Measurements from ENCODE around the gene SEC63. TPM values are rescaled to one million over a fixed set of nuclear protein-coding genes. Genes with fewer than 3 reads are reported as not detected.
"Not testable (repeated sequence)": the region's sequence is repeated elsewhere in the genome, so short reads cannot be mapped to it uniquely, and the experiment has no call there.

SEC63 gene
- total RNA-seq, 1 donor from 2014 or later = 89.9 TPM

DNA sequence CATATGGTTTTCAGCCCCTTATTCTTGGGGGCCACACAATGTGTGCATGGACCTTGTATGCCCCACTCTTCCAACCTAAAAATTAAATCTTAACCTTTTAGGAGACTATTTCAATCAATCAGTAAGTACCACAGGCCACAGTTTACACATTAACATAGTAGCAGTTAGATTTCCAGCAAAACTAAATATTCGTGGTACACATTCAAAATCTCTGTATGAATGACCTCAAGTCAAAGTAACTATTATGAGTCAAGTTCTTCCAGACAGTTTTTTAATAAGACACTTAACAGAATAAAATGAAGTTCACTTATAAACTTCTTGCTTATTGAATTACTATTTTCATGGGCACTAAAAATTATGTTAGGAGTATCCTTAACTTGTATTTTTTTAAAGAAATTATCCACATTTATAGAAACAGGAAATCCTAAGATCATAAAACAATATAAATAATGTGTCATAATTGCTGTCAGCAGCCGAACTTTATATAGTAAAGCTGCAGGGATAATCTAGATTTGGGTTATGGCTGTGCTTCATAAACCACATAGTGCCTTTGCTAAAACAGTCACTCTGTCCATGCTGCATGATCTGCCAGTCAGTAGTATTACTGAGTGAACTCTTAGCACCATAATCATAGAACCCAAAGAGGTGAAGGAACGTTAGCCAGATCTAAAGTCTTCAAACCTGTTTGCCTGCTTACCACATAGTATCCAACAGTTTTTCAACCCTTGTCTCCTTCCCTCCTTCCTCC lies 21.7 kb downstream of the SEC63 start:
- intact Hi-C loops (cut with micrococcal nuclease) = no loop called here

DNA sequence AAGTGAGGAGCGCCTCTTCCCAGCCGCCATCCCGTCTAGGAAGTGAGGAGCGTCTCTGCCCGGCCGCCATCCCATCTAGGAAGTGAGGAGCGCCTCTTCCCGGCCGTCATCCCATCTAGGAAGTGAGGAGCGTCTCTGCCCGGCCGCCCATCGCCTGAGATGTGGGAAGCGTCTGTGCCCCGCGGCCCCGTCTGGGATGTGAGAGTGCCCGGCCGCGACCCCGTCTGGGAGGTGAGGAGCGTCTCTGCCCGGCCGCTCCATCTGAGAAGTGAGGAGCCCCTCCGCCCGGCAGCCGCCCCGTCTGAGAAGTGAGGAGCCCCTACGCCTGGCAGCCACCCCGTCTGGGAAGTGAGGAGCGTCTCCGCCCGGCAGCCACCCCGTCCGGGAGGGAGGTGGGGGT lies 23.8 kb downstream of the SEC63 start:
- intact Hi-C loops (cut with micrococcal nuclease) = not testable (repeated sequence)

DNA sequence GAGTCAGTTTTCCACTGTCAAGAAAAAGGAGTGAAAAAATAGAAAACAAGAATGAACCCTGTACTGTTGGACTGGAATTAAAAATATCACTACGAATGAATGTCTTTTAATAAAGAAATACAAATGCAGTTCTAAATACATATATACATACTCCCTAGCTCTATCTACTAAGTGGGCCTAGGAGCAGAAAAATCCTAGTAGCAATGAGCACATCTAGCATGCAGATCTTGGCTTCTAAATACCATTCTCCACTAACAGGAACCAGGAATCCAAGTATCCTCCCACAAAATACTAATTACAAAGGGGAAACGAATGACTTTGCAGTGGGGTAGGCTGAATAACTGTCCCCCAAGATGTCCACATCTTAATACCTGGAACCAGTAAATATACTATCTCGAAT lies 25.4 kb downstream of the SEC63 start:
- intact Hi-C loops (cut with micrococcal nuclease) = no loop called here

DNA sequence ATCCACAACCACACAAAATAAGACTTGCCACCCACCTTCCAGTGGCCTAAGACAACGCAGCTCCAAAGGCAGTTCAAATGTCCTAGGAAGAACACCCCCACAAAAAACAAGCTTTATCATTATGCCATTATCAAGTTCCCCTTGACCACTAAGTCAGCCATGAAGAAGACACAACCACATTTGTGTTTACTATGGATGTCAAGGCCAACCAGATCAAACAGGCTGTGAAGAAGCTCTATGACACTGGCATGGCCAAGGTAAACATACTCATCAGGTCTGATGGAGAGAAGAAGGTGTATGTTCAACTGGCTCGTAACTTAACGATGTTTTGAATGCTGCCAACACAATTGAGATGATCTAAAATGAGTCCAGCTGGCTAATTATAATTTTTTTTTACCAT lies 26.1 kb downstream of the SEC63 start:
- intact Hi-C loops (cut with micrococcal nuclease) = no loop called here

DNA sequence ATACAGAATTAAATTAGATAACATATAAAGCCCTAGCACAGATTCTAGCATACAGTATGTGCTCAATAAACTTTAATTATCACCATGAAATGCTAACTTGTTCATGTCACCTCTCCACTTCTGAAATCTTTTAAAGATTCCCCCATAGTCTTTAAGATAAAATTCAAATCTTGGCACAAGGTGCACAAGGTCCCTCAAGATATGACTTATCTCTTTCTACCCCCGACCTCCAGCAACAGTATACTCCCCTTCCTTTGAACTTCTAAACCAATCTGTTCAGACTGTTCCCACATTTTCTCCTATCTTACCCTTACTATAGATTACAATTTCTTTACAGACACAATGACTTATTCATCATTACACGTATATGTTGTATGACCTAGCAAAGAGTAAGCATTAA lies 29.0 kb downstream of the SEC63 start:
- intact Hi-C loops (cut with micrococcal nuclease) = no loop called here

DNA sequence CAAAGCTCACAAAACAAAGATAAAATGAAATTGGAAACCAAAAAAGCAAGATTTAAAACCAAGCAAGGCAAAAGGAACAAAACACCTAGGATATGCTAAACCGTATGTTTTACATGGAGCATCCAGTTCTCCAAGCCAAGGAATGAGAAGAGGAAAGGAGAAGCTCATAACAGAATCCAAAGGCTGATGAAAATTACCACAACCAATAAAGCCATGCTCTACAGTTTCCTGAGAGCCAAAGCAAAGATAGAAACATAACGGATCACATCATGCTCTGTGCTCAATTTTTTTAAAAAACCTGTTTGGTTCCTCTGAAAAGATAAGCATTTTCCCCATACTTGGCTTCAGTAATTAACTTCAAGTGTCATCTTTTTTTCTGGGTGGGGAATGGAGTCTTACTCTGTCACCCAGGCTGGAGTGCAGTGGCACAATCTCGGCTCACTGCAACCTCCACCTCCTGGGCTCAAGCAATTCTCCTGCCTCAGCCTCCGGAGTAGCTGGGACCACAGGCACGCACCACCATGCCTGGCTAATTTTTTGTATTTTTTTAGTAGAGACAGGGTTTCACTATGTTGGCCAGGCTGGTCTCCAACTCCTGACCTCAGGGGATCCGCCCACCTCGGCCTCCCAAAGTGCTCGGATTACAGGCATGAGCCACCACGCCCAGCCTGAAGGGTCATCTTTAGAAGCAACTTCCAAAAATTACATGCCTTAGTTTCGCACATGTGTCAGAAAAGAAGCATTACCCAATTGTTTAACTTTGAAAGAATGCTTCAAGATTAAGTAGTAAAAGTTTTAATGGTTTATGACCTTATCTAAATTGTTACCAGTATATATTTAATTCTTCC lies 31.1 kb downstream of the SEC63 start:
- intact Hi-C loops (cut with micrococcal nuclease) = not testable (repeated sequence)

DNA sequence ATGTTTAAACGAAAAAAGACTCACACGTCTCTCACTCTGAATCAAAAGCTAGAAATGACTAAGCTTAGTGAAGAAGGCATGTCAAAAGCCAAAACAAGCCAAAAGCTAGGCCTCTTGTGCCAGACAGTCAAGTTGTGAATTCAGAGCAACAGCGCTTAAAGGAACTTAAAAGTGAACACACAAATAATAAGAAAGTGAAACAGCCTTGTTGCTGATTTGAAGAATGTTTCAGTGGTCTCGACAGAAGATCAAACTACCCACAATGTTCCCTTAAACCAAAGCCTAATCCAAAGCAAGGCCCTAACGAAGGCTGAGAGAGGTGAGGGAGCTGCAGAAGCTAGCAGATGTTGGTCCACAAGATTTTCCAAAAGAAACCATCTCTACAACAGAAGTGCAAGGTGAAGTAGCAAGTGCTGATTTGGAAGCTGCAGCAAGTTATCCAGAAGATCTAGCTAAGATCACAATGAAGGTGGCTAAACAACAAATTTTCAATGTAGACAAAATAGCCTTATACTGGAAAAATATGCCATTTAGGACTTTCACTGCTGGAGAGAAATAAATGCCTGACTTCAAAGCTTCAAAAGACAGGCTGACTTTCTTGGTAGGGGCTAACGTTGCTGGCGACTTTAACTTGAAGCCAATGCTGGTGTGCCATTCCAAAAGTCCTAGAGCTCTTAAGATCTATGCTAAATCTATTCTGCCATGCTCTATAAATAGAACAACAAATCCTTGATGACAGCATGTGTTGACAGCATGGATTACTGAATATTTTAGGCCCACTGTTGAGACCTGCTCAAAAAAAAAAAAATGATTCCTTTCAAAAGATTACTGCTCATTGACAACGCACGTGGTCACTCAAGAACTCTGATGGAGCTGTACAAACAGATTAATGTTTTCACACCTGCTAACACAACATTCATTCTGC lies 40.3 kb downstream of the SEC63 start:
- intact Hi-C loops (cut with micrococcal nuclease) = no loop called here

DNA sequence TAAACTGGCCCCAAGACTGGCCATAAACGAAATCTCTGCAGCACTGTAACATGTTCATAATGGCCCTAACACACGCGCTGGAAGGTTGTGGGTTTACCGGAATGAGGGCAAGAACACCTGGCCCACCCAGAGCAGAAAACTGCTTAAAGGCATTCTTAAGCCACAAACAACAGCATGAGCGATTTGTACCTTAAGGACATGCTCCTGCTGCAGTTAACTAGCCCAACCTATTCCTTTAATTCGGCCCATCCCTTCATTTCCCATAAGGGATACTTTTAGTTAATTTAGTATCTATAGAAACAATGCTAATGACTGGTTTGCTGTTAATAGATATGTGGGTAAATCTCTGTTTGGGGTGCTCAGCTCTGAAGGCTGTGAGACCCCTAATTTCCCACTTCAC lies 41.0 kb downstream of the SEC63 start:
- intact Hi-C loops (cut with micrococcal nuclease) = not testable (repeated sequence)

DNA sequence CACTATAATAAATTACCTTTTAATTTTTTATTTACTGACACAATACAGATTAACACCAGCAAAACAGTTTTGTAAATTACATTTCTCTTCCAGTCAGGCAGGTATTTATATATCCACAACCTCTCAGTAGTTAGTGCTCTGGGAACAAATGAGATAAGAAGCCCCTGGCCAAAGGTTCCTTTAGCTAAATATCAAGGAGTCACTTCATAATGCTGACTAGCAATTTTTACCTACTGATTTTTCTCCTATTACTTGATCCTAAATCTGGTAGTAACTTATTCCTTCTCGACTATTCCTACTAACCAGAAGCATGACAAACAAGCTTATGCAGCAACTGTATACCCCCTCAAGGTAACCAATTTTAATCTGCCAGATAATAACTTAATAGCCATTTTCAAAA lies 46.3 kb downstream of the SEC63 start:
- intact Hi-C loops (cut with micrococcal nuclease) = no loop called here

DNA sequence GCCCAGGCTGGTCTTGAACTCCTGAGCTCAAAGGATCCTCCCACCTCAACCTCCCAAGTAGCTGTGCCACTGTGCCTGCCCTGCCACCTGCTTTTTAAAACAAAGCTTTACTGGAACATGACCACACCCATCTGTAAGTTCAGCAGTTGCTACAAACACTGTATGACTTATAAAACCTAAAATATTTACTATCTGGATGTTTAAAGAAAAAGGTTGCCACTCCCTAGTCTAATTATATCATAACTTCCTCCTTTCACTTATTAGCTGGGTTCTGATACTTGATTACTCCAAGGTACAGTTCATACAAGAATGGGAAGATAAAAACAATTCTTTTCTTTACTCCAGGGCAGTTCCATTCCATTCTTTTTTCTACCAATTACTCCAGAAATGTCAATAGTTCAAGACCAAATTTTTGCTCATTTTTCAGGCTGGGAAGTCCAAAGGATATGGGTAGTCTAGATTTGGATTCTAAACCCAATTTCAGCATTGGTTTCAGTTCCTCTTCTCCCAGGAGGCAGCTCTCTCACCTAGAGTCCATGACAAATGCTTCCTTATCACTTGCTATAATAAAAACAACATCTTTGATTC lies 63.1 kb downstream of the SEC63 start:
- intact Hi-C loops (cut with micrococcal nuclease) = no loop called here

DNA sequence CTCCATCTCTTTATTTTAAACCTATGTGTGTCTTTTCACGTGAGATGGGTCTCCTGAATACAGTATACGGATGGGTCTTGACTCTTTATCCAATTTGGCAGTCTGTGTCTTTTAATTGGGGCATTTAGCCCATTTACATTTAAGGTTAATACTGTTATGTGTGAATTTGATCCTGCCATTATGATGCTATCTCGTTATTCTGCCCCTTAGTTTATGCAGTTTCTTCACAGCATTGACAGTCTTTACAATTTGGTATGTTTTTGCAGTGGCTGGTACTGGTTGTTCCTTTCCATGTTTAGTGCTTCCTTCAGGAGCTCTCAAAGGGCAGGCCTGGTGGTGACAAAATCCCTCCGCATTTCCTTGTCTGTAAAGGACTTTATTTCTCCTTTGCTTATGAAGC lies 67.6 kb downstream of the SEC63 start:
- intact Hi-C loops (cut with micrococcal nuclease) = not testable (repeated sequence)

DNA sequence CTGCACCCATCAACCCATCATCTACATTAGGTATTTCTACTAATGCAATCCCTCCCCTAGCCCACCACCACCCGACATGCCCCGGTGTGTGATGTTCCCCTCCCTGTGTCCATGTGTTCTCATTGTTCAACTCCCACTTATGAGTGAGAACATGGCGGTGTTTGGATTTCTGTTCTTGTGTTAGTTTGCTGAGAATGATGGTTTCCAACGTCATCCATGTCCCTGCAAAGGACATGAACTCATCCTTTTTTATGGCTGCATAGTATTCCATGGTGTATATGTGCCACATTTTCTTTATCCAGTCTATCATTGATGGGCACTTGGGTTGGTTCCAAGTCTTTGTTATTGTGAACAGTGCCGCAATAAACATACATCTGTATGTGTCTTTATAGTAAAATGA lies 72.1 kb downstream of the SEC63 start:
- intact Hi-C loops (cut with micrococcal nuclease) = not testable (repeated sequence)

DNA sequence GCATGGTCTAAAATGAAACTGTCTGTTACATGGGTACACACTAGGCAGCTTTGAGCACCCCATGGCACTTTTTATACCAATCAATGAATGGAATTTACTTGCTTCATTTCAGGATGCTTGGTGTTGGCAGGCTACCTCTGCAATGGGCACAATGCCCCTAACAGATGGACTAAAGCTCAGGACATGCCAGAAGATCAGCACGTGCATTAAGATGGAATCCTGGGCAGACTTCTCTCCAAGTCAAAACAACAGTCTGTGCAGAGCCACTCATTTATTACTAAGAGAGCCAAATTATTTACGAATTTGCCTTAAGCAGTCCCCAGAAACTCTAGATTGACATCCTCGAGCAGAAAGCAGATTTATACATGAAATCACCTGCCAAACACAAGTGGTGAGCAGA lies 78.1 kb downstream of the SEC63 start:
- intact Hi-C loops (cut with micrococcal nuclease) = no loop called here

DNA sequence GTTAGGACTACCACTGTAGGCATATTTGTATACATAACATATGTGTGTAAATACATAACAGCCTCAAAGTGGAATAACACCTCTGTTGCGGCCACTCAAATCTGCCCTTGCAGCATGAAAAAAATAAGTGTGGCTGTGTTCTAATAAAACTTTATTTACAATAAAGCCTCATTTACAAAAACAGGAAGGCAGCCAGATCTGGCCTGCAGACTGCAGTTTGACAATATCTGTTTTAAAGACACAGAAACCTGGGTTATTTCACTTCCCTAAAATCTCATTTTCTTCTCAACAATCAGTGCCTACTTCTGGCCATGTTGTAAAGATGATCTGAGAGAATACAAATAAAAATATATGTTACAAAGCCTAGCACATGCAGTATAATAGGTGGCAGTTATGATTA lies 80.0 kb downstream of the SEC63 start:
- intact Hi-C loops (cut with micrococcal nuclease) = no loop called here

DNA sequence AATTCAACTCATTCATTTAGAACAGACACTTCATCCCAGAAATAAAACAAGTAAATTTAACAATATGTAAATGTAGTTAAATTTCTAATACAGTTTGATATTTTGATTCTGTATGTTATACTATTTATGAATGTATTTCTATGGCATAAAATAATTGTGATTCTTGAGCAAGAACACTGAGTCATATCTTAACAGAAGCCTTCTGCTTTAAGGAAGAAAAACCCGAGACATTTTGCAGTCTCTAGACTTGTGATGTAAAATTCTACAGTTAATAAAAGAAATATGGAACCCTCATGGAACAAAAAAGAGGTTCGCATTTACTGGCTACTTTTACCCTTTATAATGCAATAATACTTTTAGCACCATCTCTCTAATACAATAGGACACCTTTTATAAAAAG lies 86.0 kb downstream of the SEC63 start:
- intact Hi-C loops (cut with micrococcal nuclease) = no loop called here

DNA sequence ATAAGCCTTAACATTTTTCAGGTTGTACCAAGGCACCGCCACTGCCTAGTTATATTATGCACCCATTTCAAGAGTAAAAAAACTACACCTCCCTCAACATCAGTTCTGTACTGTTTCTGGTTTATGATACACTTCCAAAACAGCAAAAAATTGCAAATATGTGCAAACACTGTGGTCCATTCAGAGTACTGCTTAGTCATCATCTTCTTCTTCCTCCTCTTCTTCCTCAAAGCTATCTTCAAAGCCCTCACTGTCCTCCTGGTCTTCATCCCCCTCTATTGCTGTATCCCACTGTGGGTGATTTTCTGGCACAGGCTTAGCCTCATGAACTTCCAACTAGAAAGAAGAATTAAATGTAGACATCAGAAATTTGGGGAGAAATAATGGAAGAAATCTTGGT lies 86.5 kb downstream of the SEC63 start:
- intact Hi-C loops (cut with micrococcal nuclease) = not testable (repeated sequence)

DNA sequence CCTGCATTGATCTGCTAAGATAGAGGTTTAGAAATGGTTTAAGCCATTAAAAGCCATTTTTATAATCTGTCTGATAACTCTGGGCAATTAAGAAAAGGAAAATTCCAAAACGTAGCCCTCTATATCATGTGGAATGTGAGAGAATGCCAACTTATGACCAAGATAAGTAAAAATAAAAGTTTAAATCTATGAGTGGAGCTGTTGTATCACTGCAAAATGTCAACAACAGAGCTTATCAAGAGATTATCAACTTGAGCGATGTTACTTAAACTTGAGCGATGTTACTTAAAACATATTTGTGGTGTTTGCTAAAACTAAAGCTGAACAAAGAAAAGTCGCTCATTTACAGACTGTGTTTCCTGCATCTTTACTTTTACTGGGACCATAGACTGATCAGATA lies 87.0 kb downstream of the SEC63 start:
- intact Hi-C loops (cut with micrococcal nuclease) = no loop called here

DNA sequence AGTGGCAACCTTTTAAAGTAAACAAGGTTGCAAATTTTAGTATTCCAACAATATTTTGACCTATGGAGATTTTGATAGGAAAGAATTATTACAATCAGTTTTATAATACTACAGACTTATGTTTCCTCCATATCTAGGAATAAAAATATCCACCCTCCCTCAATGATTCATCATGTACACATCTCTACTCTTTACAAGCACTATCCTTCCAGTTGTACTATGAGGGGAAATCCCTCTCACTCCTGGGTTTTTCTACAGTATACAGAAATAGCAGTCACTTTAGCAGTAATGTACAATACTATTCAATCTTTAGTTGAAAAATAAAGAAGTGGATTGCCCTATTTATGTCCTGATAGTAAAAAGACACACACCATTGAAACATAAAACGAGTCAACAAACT lies 87.6 kb downstream of the SEC63 start:
- intact Hi-C loops (cut with micrococcal nuclease) = no loop called here

DNA sequence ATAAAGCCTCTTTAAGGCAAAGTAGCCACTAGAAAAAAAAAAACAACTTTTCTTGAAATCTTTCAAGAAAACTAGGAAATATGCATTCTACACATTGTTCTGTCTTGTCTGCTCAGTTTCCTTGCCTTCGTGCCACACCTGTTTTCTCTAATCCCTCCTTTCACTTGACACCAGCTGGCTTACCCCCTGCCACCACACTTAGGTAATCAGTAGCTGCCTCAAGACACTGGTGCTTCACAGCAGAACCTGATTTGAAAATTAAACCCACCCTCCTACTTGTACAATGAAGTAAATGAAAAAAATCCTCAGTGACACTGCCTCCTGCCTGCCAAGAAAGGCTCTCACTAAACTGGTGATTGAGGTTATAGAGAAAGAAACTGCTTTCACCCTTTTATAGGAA lies 88.1 kb downstream of the SEC63 start:
- intact Hi-C loops (cut with micrococcal nuclease) = loop anchor here (10.0 kb wide), 1 partner anchor 415 kb away; the partner anchor contains the start of gene PDSS2

DNA sequence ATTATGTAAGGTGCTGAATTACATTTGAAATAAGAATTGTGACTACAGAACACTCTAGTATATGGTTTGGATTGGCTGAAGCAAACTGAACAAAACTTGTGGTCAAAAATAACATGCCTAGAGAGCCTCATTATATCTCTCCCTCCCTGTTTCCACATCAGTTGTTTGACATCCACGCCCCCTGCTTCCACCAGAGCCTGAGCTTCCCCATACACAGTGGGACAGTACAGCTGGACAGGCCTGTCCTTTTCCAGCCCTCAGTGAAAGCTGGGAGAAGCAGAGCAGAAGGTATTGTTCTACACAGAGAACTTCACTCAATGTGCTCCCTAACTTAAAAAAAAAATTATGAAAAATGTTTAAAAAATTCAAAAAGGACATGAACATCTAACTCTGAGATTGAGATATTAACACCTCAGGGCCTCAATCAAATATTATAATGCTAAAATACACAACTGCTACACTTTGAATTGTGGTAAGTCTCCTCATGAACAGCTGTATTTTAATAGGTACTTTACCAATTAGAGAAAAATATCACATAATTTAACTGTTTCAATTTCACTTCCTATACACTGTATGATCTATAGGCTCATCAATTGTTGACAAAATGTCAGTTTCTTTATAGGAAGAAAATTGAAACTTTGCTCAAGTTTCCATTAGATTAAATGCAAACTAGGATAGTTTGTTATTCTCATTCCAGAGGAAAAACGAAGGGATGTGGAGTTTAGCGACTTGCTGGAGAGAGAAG lies 89.0 kb downstream of the SEC63 start:
- intact Hi-C loops (cut with micrococcal nuclease) = loop anchor here (10.0 kb wide), 1 partner anchor 414 kb away; the partner anchor contains the start of gene PDSS2

DNA sequence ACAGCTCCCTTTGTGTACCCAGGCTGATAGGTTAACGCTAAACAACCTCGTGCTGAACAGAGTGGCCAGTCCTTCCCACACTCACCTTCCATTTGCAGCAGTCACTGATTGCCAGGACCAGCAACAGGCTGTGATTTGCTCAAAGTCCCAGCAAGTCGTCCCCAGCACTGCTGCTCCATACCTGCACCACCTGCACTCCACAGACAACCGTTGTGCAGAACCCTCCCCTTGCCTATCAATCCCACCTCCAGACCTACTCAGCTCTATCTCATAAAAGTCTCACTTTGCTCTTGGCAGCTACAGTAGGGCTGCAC lies 90.7 kb downstream of the SEC63 start:
- intact Hi-C loops (cut with micrococcal nuclease) = loop anchor here (1.0 to 10.0 kb wide), 9 partner anchors 19 to 549 kb away; partner anchors contain the start of gene PDSS2

Data from T-helper 1 cell treated with Interleukin-12 subunit alpha and Interleukin-12 subunit beta and Interleukin-4 antibody, amounts not matched to agents 30 ng/mL and 1 ng/mL, for 36 hours (primary cell).